B cell (primary cell): ENCODE results near the gene PFKP.

Experiments used
- EZH2 ChIP-seq: IDR thresholded peaks from 2 replicates; pipeline ENCODE4 v1.6.1; 2012; ENCODE audit warnings: borderline replicate concordance, low read depth, mild to moderate bottlenecking, moderate library complexity, low read length; ENCODE audit not compliant: insufficient read depth, poor library complexity, severe bottlenecking
- TF ChIP-seq, protein P1 (sequence below): fragments of 200-600 bp; IDR thresholded peaks from one replicate; pipeline ENCODE4 v1.8.0; 2022; ENCODE audit warnings: antibody characterized with exemption, mild to moderate bottlenecking

DNA sequence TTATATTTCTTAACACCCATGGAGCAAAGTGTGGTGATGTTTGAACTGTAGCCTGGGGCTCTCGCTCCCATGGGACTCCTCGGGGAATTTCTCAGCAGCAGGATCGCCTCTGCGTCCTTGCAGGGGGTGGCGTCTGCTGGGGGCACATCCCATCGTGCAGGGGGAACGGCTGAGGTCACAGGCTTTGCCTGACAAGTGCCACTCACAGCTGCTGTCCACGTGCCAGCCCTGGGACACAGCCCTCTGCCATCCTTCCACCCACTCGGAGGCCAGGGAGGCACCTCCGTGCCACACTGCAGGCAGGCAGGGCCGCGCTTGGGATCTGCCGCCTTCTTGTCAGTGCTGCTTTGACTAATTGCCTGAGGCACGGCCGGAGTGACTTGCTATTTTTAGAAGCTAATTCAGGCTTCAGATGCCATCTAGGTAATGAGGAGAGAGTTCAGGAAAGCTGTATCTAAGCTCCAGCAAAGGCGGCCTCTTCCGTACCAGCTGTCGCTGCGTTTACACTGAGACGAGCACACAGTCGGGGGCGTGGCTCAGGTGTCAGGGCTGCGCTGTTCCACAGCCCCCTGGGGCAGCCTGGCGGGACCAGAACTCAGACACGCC is 59.5 kb downstream of the PFKP start:
- TF ChIP-seq, protein P1, sequence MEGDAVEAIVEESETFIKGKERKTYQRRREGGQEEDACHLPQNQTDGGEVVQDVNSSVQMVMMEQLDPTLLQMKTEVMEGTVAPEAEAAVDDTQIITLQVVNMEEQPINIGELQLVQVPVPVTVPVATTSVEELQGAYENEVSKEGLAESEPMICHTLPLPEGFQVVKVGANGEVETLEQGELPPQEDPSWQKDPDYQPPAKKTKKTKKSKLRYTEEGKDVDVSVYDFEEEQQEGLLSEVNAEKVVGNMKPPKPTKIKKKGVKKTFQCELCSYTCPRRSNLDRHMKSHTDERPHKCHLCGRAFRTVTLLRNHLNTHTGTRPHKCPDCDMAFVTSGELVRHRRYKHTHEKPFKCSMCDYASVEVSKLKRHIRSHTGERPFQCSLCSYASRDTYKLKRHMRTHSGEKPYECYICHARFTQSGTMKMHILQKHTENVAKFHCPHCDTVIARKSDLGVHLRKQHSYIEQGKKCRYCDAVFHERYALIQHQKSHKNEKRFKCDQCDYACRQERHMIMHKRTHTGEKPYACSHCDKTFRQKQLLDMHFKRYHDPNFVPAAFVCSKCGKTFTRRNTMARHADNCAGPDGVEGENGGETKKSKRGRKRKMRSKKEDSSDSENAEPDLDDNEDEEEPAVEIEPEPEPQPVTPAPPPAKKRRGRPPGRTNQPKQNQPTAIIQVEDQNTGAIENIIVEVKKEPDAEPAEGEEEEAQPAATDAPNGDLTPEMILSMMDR = no peak
- no peak for TF ChIP-seq EZH2
